Hypothalamus (tissue), 51 donors: ENCODE results near the gene TBL1XR1.
"Not testable (repeated sequence)": the region's sequence is repeated elsewhere in the genome, so short reads cannot be mapped to it uniquely, and the experiment has no call there.

ENCODE experiments used
- DNase-seq, 51 donors: peaks; one replicate each; lab custom pipeline; 2025; lab: John Stamatoyannopoulos, UW

Gene TBL1XR1

GRCh38 chr3:177146646-177147045, 50.6 kb downstream of the TBL1XR1 start:
- no peak for DNase-seq

DNA sequence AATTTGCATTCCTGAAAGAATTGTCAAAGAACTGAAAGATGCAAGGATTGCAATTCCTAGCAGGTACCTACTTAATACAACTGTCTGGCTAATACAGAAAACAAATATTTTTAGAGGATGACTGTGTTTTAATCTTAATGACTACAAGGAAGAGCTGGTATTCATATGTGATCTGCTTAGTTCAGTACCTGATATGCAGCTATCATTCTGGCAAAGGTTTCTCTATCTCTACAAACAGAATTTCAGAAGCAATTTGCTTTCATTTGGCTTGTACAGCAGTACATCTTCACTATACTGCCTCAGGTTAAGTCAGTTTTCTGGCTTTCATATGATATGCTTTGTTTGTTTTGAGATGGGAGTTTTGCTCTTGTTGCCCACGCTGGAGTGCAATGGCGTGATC, 51.3 kb downstream of the TBL1XR1 start:
- no peak for DNase-seq

- DNase-seq: no peak
These were observed 51.9 kb downstream of the TBL1XR1 start for GRCh38 chr3:177145381-177145780.

GRCh38 chr3:177144922-177145321, 52.4 kb downstream of the TBL1XR1 start:
- DNase-seq: no peak

- DNase-seq: no peak
These were observed 55.2 kb downstream of the TBL1XR1 start for GRCh38 chr3:177141899-177142646.

GRCh38 chr3:177141471-177141870, 55.8 kb downstream of the TBL1XR1 start:
- DNase-seq: no peak

GRCh38 chr3:177139220-177139619, 58.1 kb downstream of the TBL1XR1 start:
- DNase-seq: not testable (repeated sequence)

- no peak for DNase-seq
These were observed 59.2 kb downstream of the TBL1XR1 start for GRCh38 chr3:177137774-177138705.

GRCh38 chr3:177136741-177137140, 60.5 kb downstream of the TBL1XR1 start:
- no peak for DNase-seq

- DNase-seq: no peak
These were observed 61.3 kb downstream of the TBL1XR1 start for GRCh38 chr3:177135841-177136492.

- no peak for DNase-seq
These were observed 62.5 kb downstream of the TBL1XR1 start for GRCh38 chr3:177134816-177135210.

- DNase-seq: no peak
These were observed 63.1 kb downstream of the TBL1XR1 start for GRCh38 chr3:177133860-177134815.

GRCh38 chr3:177131927-177132636, 65.2 kb downstream of the TBL1XR1 start:
- DNase-seq: no peak

GRCh38 chr3:177127008-177127407, 70.3 kb downstream of the TBL1XR1 start:
- DNase-seq: no peak

- DNase-seq: no peak
These were observed 71.1 kb downstream of the TBL1XR1 start for GRCh38 chr3:177126015-177126773.

DNA sequence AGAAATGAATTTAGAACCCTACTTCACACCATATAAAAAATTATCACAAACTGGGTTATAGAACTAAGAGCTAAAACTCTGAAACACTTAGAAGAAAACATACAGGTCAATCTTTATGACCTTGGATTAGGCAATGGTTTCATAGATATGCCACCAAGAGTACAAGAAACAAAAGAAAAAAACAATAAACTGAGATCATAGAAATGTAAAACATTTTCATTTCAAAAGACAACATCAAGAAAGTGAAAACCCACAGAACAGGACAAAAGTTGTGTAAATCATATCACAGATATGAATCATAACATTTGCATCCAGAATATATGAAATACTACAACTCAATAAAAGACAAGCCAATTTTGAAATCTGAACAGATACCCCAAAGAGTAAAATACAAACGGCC, 72.4 kb downstream of the TBL1XR1 start:
- DNase-seq: no peak

GRCh38 chr3:177123822-177124221, 73.5 kb downstream of the TBL1XR1 start:
- no peak for DNase-seq

DNA sequence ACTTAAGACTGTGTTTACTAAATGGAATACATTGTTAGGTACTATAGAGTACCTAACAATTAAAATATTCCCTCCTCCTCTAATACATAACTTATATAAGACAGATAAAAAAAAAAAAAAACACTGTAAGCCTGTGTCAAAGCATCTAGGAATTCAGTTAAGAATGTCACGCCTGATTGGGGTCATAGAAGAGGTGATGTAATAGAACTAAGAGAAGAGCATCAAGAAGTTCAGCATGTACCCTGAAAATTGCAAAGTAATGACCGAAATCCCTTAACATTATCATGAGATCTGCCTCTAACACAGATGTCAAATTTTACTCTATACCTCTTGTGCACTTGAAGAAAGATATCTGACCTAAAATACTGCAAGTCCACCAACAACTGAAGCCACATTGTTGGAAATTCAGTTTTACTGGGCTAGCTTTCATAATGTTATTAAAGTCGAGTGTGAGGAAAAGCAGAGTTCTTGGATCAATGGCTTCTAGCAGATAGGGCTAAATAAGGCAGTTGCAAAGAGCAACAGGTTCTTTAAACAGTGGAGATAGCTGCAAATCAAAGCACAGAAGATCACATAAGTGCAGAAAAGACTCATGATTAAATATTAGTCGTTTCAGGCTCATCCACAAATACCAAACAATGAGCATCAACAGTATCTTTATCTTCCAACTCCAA, 75.0 kb downstream of the TBL1XR1 start:
- no peak for DNase-seq
